Measurements from ENCODE around the gene CCDC142.
A peak's percentile ranks its signal among the peaks of the same experiment; 100 is the strongest.

CCDC142 gene

DNA sequence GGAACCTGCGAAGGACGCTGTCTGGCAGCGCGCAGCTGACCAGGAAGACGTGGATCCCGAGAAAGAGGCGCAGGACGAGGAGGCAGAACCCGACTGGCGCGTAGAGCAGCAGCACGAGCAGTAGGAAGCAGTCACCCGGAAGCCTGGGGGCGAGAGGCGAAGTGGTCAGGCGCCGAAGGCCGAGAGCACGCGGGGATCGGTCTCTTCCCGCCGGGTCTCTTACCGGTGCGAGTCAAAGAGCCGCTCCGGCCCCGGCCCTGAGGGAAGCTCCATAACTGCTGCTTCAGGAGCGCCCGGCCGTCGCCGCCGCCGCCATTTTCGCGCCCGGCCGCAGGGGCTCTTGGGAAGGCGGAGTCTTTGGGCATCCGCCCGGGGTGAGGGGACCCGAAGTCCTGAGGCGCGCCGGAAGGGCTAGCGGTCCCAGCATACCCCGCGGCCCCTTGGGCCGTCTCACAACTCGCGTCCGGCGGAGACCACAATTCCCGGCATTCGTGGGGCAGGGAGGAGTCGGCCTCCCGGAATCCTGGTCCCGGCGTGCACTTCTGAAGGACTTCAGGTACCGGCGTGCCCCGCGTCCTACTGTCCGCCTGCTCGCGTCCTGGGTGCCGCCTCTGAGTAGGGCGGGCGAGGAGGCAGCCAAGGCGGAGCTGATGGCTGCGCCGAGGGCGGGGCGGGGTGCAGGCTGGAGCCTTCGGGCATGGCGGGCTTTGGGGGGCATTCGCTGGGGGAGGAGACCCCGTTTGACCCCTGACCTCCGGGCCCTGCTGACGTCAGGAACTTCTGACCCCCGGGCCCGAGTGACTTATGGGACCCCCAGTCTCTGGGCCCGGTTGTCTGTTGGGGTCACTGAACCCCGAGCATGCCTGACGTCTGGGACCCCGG is 46.8 kb upstream of the CCDC142 start, which contains the start of the genes AUP1 and HTRA2:
Gene AUP1 (minus strand): TSS at position 350 of the 882 bp plus-strand sequence. CDS start 77 bp downstream, at position 273.
Gene HTRA2 (plus strand): TSS at position 577 of the 882 bp plus-strand sequence. CDS start 74 bp downstream, at position 651.
- TF ChIP-seq FOXP2 (optimal IDR thresholded peaks at IDR 0.05; ENCODE audit: borderline replicate concordance, extremely low read depth, extremely low read length, insufficient read depth) = peak; percentile 69
- peak; percentile 38; the same call in 1 of the 2 replicates for TF ChIP-seq SIN3A (IDR thresholded peaks at IDR 0.05; ENCODE audit: borderline replicate concordance, insufficient read depth, low read length)
- peak; percentile 67; the same call in 1 of the 2 replicates for TF ChIP-seq TAF1 (IDR thresholded peaks at IDR 0.05; ENCODE audit: borderline replicate concordance, insufficient read depth, low read length)
- 0 out of 4 replicates have a peak, but pooled peaks of 1 of the 2 experiments have one; percentile 10 for TF ChIP-seq REST (IDR thresholded peaks at IDR 0.05; ENCODE audit: insufficient read depth in 1 of 2, low read depth in 2 of 2, low read length in 2 of 2)
- TF ChIP-seq POLR2AphosphoS5 (IDR thresholded peaks at IDR 0.05; ENCODE audit: low read depth, low read length) = peak; percentile 96

- TF ChIP-seq POLR2AphosphoS5 (IDR thresholded peaks at IDR 0.05; ENCODE audit: low read depth, low read length) (no peak), TAF1 (IDR thresholded peaks at IDR 0.05; ENCODE audit: borderline replicate concordance, insufficient read depth, low read length) (no peak), REST (IDR thresholded peaks at IDR 0.05; ENCODE audit: insufficient read depth in 1 of 2, low read depth in 2 of 2, low read length in 2 of 2) (no peak), SIN3A (IDR thresholded peaks at IDR 0.05; ENCODE audit: borderline replicate concordance, insufficient read depth, low read length) (no peak), FOXP2 (optimal IDR thresholded peaks at IDR 0.05; ENCODE audit: borderline replicate concordance, extremely low read depth, extremely low read length, insufficient read depth) (no peak)
These were observed 46.0 kb upstream of the CCDC142 start for GRCh38 chr2:74528600-74529356.

GRCh38 chr2:74527741-74528140 is 44.9 kb upstream of the CCDC142 start:
- TF ChIP-seq FOXP2 (optimal IDR thresholded peaks at IDR 0.05; ENCODE audit: borderline replicate concordance, extremely low read depth, extremely low read length, insufficient read depth) = no peak
- TF ChIP-seq TAF1 (IDR thresholded peaks at IDR 0.05; ENCODE audit: borderline replicate concordance, insufficient read depth, low read length) = no peak
- no peak for TF ChIP-seq REST (IDR thresholded peaks at IDR 0.05; ENCODE audit: insufficient read depth in 1 of 2, low read depth in 2 of 2, low read length in 2 of 2)
- no peak for TF ChIP-seq POLR2AphosphoS5 (IDR thresholded peaks at IDR 0.05; ENCODE audit: low read depth, low read length)
- no peak for TF ChIP-seq SIN3A (IDR thresholded peaks at IDR 0.05; ENCODE audit: borderline replicate concordance, insufficient read depth, low read length)

GRCh38 chr2:74526649-74527230 is 43.9 kb upstream of the CCDC142 start:
- no peak for TF ChIP-seq POLR2AphosphoS5 (IDR thresholded peaks at IDR 0.05; ENCODE audit: low read depth, low read length)
- TF ChIP-seq REST (IDR thresholded peaks at IDR 0.05; ENCODE audit: insufficient read depth in 1 of 2, low read depth in 2 of 2, low read length in 2 of 2) = no peak
- TF ChIP-seq FOXP2 (optimal IDR thresholded peaks at IDR 0.05; ENCODE audit: borderline replicate concordance, extremely low read depth, extremely low read length, insufficient read depth) = no peak
- no peak for TF ChIP-seq SIN3A (IDR thresholded peaks at IDR 0.05; ENCODE audit: borderline replicate concordance, insufficient read depth, low read length)
- TF ChIP-seq TAF1 (IDR thresholded peaks at IDR 0.05; ENCODE audit: borderline replicate concordance, insufficient read depth, low read length) = no peak

Measured in PFSK-1 (cell line).